Sigmoid colon (tissue), 4 donors: ENCODE measurements around the gene SLC17A5.

ENCODE experiments used
- CTCF ChIP-seq, 4 experiments: fragments of 450-650 bp in 3 of 4; fragments of 200-600 bp in 1 of 4; IDR thresholded peaks; one replicate each; pipeline ENCODE4 v1.5.1; 2016 to 2019; ENCODE audit warnings: antibody characterized with exemption in 4 of 4, mild to moderate bottlenecking in 3 of 4, moderate library complexity in 2 of 4
- EP300 ChIP-seq, 4 donors: sonication (generic); formaldehyde crosslinking; IDR thresholded peaks; one replicate each; pipeline ENCODE4 v1.6.1; 2017; ENCODE audit warnings: antibody characterized with exemption in 4 of 4
- POLR2A ChIP-seq, 2 donors: fragments of 450-650 bp; IDR thresholded peaks; one replicate each; pipeline ENCODE4 v1.6.1; 2016; ENCODE audit warnings: antibody characterized with exemption in 2 of 2, mild to moderate bottlenecking in 2 of 2, moderate library complexity in 2 of 2
- POLR2AphosphoS5 ChIP-seq, 4 donors: sonication (generic); formaldehyde crosslinking; IDR thresholded peaks; one replicate each; pipeline ENCODE4 v1.6.1; 2017; ENCODE audit warnings: antibody characterized with exemption in 4 of 4

DNA sequence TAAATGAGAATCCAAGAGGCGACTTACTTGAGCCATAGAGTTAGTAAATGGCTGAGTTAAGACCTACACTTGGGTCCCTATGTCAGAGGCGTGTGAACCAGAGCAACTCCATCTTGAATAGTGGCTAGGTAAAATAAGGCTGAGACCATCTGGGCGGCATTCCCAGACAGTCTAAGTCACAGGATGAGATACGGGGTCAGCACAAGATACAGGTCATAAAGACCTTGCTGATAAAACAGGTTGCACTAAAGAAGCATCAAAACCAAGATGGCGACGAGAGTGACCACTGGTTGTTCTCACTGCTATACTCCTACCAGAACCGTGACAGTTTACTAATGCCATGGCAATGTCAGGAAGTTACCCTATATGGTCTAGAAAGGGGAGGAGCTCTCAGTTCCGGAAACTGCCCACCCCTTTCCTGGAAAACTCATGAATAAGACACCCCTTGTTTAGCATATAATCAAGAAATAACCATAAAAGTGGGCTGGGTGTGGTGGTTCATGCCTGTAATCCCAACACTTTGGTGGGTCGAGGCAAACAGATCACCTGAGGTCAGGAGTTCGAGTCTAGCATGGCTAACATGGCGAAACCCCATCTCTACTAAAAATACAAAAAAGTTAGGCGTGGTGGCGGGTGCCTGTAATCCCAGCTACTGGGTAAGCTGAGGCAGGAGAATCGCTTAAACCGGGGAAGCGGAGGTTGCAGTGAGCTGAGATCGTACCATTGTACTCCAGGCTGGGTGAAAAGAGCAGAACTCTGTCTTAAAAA lies 89.0 kb downstream of the SLC17A5 start:
- TF ChIP-seq CTCF (IDR thresholded peaks at IDR 0.05), result no peak
- no peak for TF ChIP-seq POLR2AphosphoS5 (IDR thresholded peaks at IDR 0.05)
- no peak for TF ChIP-seq POLR2A (IDR thresholded peaks at IDR 0.05)
- TF ChIP-seq EP300 (IDR thresholded peaks at IDR 0.05), result no peak
